Suppressor macrophage treated with lipopolysaccharide for 1 hour (primary cell): Measurements from ENCODE around the gene HSDL1.

ENCODE experiments used
- DNase-seq, 3 donors: peaks; one replicate each; pipeline ENCODE4 v3.0.0-alpha.2; 2020 to 2022

The HSDL1 gene

DNA sequence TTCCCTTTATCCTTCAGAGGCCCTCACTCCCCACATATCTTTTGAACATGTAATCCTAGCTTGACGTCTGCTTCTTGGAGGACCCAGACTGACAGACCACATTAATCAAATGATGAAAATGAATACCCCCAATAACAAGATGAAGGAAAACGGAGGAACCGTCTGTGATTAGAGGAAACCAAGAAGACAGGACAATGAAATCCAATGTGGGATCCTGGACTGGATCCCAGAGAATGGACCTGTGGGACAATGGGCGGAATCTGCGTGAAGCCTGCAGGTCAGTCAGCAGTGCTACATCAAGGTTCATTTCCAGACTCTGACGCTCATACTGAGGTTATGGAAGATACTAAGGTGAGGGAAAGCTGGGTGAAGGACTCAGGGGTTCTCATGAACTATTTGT lies 64.2 kb downstream of the HSDL1 start:
- no peak for DNase-seq

DNA sequence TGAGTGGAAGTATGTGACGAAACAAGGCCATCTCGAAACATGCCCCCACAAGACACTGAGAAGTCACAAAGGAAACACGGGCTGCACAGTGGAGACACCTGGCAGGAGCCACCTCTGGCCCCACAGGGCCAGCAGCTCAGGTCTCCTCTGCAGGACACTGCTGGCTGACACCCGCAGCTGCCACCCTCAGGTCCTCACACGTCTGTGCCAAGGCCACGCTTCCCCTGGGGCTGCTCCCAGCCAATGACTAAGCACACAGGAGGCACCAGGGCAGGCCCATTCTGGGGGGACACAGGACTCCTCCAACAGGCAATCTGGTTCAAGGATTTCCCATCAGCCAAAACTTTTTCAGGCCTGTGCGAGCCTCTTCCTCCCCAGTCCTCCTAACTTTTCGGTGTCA lies 64.6 kb downstream of the HSDL1 start:
- DNase-seq = no peak

DNA sequence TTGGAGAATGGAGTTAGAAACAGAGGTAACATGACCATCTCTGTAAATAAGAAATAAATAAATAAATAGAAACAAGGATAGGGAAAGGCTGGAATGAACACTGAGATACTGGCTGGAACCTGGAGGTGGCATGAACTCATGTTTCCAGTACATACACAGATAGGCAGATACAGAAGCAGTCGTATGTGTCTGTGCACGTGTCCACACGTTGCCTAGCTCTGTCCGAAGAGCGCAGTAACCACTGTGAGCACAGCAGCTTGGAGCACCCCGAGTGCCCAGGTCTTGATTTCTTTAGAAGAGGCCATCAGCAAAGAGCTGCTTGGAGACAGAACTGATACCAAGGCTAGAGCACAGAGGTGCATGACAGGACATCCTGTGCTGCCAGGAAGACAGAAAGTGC lies 65.3 kb downstream of the HSDL1 start:
- DNase-seq = no peak

DNA sequence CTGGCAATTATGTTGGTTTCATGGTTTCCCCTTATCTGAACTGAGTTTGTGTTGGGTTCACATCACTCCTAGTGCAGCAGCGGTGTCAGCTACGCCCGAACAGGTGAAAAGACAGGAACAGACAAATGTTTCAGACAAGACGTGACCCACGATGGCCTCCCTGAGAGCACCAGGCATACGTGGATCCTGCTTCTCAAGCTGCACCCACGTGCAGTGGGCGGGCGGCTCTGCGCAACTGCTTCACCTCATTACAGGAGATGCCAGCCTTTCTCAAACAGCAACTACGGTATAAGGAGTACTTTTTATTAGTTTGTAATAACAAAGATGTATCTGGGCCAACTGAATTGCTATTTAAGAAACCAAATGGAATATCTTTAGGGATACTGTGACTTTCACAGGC lies 69.6 kb downstream of the HSDL1 start:
- DNase-seq = no peak

DNA sequence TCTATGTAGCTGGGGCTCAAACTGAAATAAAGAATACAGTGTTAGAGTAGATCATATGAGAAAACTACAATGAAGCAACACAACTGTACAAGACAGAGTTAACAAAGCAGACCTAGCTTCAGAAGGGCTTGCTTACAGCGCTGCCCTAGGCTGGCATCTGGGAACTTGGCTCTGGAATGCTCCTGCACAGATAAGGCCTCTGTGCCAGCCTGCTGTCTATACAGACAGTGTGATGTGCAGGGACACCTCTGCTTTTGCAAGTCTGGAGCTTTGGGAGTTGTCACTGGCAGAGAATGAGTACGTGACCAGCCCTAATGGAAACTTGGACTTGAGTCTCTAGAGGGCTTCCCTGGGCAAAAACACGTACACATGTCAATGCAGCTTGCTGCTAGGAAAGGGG lies 70.3 kb downstream of the HSDL1 start:
- no peak for DNase-seq
